HTR-8/SVneo (cell line): ENCODE measurements around the gene IL1RAPL2.
"Not testable (repeated sequence)": the region's sequence is repeated elsewhere in the genome, so short reads cannot be mapped to it uniquely, and the experiment has no call there.

ENCODE experiments used
- DNase-seq: peaks from one replicate; pipeline ENCODE4 v3.0.0; 2011; ENCODE audit warnings: low spot score, mixed read lengths; ENCODE audit not compliant: insufficient read length
- FAIRE-seq: peaks from 2 replicates; lab custom pipeline; 2011; peaks lifted over from hg19 to GRCh38; lab: Jason Lieb, UNC

IL1RAPL2 gene

DNA sequence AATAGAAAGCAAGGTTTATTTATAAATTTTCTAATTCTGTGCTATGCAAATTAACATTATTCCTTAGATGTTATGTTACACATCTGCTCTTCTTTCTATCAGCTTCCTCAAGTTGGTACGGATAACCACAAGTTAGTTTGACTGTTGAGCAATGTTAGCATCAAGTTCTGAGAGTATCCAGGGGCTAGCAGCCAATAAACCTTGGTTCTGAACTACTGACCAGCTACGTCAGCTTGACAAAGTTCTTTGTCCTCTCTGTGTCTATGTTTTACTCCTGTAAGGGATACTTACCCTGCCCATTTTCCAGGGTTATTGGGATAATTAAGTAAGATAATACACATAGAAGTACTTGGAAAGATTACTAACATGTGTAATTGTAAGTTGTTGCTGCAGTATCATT, 662.6 kb downstream of the IL1RAPL2 start:
- FAIRE-seq (no peak), DNase-seq (no peak)

DNA sequence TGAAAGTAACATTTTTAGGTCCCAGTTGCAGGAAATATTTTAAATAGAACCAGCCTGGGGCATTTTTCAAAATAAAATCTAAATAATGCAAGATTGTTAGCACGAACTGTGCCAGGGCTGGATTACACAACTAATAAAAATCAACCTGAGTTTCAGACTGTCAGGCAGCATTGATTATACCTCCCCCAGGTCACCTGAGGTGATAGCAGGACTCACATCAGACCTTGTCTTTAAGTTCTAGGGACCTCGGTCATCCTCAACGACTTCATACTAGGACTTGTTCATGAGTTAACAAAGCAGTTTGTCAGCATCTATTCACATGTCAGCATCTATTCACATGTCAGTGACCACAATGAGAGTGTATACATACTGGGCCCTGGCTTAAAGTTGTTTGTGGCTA, 663.1 kb downstream of the IL1RAPL2 start:
- DNase-seq, result no peak

DNA sequence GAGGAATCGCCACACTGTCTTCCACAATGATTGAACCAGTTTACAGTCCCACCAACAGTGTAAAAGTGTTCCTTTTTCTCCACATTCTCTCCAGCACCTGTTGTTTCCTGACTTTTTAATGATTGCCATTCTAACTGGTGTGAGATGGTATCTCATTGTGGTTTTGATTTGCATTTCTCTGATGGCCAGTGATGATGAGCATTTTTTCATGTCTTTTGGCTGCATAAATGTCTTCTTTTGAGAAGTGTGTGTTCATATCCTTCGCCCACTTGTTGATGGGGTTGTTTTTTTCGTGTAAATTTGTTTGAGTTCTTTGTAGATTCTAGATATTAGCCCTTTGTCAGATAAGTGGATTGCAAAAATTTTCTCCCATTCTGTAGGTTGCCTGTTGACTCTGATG, 671.4 kb downstream of the IL1RAPL2 start:
- not testable (repeated sequence) for FAIRE-seq, DNase-seq

More for the DNA sequence above, 663.1 kb downstream of the IL1RAPL2 start:
- no peak for FAIRE-seq

DNA sequence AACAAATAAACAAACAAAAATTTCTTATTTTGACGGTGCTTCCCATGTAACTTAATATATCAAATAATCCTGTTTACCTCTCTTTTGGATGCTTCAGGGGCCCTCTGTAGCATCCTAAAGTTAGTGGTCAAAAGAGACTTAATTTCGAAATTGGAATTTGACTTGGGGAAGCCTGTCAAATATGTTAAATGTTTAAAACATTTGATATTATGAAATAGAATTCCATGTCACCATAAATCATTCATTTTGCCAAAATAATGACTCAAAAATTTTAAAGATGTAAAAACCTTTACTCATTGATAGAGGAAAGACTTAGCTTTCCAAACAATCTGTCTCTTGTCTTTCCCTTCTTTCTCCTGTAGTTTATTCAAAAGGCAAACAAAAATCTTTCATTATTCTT, 675.1 kb downstream of the IL1RAPL2 start:
- DNase-seq (no peak), FAIRE-seq (no peak)

DNA sequence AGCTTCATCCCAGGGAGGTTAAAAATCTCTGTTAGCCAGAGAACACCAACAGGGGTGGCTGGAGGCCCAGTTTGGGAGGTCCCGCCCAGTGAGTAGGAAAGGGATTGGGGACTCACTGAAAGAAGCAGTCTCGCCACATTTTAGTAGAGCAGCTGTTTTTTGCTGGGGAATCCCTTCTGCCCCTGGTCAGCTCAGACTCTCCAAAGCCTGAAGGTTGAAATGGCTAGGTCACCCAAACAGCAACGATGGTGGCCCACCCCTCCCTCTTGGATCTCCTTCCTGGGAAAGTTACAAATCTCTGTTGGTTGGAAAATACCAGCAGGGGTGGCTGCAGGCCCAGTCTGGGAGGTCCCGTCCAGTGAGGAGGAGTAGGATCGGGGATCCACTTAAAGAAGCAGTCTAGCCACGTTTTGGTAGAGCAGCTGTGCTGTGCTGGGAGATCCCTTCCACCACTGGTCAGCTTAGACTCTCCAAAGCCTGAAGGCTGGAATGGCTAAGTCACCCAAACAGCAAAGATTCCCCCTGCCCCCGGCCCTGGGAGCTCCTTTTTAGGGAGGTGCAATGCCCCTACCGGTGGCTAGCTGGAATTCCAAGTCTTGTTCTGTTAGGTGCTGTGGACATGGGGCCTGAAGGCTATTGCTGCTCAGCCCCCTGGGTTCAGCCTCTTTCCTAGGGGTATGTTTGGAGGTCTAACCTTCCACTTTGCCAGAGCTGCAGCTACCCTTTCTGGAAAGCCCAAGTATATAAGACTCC, 694.5 kb downstream of the IL1RAPL2 start:
- FAIRE-seq, result no peak
- DNase-seq, result no peak

DNA sequence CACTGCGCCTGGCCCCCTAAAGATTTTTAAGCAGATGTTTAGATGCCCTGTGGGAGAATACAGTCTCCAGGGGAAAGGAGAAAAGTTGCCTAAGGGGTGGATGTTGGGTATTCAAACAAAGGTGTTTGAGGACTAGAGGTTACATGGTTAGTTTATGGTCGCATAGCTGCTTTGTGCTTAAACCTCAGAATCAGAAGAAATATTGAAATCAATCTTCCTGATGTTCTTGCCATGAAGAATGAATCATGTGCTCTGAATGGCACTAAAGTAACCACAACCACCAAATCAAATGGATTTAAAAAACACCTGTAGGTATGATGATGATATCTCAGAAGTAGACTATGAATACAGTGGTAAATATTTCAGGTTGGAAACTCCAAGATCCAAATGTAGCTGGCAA, 697.2 kb downstream of the IL1RAPL2 start:
- FAIRE-seq, result no peak

DNA sequence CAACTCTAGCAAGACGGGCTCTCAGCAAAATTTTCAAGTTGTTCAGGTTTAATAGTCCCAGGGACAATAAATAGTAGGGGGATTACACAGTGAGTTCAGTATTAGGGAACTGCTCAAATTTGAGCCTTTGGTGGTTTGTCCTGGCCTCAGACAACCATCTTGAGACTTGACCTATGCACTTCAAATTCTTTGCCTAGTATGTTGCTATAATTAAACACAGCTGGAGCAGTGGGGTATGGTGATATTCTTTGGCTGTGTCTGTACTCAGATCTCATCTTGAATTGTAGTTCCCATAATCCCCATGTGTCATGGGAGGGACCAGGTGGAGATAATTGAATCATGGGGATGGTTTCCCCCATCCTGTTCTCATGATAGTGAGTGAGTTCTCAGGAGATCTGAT, 697.8 kb downstream of the IL1RAPL2 start:
- no peak for DNase-seq
- no peak for FAIRE-seq

More for the DNA sequence above, 697.2 kb downstream of the IL1RAPL2 start:
- no peak for DNase-seq

DNA sequence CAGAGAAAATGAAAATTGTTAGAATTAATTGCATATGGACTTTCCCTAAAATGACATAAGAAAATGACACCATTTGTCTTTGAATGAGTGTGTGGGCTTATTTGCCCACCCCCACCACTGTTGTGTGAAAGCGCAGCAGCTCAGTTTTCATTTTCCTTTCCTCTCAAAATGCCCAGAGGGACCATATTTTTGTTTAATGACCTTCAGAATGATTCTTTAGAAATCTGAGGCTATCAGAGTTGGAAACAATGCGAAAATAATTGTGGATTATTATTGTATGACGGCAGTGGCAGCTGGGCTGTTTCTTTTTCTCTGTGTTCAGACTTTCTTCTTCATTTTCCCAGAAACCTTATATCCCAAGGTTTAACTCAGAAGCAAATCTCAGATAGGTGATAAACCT, 699.1 kb downstream of the IL1RAPL2 start:
- DNase-seq (no peak), FAIRE-seq (no peak)

DNA sequence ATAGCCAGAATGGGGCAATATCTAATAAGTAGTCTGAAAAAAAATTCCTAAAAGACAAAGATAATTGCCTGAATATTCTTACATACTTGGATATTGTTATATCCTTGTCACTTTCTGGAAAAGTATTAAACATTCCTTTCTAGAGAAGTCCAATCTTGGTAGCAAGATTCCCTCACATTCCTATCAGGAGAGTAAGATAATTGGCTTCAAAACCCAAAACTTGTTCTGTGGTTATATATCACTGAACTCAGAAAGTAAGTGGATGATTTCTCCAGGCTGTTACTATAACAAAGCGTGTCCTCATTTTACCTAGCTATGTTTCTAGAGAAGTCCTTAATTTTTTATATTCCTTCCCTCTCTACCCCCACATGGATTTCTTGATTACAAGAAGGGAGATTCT, 700.5 kb downstream of the IL1RAPL2 start:
- no peak for DNase-seq
- no peak for FAIRE-seq

DNA sequence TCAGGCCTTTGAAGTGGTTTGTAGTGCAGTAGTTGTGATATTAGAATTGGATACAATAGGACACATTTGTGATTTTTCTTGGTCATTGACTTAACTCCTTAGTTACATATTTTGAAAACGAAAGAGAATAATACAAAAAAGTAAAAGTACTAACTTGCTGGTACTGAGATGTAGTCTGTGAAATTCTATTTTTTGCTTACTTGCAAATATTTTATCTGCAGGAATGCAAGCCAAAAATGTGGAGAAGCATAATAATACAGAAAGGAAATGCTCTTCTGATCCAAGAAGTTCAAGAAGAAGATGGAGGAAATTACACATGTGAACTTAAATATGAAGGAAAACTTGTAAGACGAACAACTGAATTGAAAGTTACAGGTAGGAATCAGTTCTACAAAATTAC, 701.2 kb downstream of the IL1RAPL2 start:
- DNase-seq, result no peak
- no peak for FAIRE-seq

DNA sequence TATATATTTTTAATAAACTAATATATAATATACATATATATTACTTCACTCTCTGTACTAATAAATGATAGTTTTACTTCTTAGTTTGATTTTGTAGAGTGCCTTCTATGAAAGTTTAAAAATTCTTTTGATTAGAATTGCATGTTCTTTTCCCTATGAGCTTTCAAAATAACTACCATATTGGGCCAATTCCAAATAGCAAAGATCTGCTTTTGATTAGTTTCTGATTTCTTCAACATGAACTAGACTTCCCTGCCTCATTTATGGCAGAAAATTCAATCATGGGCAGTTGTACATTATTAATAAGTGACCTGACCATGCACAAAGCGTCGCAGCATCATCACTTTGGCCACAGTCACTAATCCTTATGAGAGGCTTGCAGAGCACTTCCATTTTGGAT, 703.4 kb downstream of the IL1RAPL2 start:
- no peak for FAIRE-seq

DNA sequence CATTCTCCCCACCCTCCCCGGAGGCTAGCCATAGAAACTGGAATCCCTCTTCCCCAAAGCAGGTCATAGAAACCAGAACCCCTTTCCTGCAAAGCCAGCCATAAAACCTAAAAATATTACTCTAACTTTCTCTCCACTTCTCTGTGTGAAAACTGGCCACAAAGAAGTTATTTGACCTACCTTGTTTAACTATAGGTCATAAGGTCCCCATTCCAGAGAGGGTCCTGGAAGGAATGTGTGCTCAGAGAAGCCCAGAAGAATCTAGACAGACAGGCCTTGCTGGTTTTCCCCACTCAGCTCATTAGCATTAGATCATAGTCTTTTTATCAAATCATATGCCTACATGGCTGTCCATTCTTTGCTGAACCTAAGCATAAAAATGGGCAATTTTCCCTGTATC, 707.3 kb downstream of the IL1RAPL2 start:
- DNase-seq, result no peak
- FAIRE-seq, result no peak

More for the DNA sequence above, 703.4 kb downstream of the IL1RAPL2 start:
- DNase-seq, result no peak

DNA sequence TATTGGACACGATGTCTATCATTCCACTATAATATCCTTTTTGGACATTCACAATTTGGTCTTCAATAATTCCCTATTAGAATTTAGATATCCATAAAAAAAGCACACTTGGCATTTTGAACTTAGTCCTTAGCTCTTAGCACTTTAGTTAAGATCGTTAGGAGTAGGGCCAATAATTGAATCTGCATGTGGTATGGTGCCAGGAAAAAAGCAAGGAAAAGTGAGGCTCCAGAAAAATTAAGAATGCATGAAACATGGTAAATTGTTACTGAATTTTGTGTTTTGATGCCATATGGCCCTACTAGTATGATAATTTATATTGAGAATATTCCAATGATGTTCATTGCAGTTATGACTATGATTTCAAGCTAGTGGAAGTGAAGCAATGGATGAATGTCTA, 708.1 kb downstream of the IL1RAPL2 start:
- DNase-seq (no peak), FAIRE-seq (no peak)

DNA sequence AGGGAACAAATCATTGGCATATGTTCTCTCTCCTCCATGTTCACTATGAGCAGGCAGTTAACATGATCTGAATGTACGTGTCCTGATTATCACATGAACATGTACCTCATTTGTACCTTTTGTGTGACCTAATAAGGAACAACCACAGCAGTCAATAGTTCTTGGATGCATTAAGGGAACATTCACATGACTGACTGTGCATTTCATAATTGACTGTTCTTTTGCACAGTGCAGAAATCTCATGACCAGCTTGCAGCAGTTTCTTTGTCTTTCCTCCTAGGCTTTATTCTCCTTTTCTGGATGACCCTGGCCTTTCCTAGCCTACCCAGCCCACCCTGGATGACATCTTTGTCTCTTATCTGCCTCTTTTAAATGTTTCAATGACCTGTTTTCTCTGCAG, 711.1 kb downstream of the IL1RAPL2 start:
- FAIRE-seq (no peak), DNase-seq (no peak)

DNA sequence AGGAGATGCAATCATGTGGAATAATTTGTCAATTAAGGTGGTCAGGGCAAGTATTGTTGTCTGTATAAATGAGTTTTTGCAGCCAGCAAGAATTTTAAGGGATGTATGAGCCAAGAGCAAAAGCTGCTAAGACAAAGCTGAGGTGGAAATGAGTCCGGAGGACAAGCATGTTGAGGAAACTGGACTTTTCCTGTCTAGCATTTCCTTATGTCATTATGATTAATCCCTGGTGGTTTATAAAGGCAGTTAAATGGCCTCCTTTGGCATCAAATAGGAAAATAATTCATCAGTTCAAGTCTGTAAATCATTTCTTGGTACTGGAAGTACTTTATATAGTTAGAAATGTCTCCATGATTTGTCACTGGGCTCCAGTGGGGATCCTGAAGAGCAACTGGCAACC, 716.1 kb downstream of the IL1RAPL2 start:
- FAIRE-seq (no peak), DNase-seq (no peak)

DNA sequence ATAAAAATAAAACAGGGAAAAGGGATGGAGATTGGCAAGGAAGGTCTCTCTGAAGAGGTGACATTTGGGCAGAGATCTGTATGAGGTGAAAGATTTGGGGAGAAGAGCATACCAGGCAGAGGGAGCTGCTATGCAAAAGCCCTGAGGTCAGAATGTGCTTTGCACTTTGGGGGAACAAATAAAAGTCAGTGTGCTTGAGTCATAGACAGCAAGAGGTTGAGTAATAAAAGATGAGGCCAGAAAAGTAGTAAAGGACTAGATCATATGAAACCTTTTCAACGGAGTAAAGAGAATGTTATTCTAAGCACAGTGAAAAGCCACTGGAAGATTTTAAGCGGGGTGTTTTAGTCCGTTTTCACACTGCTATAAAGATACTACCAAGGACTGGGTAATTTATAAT, 731.0 kb downstream of the IL1RAPL2 start:
- no peak for DNase-seq
- FAIRE-seq, result no peak

DNA sequence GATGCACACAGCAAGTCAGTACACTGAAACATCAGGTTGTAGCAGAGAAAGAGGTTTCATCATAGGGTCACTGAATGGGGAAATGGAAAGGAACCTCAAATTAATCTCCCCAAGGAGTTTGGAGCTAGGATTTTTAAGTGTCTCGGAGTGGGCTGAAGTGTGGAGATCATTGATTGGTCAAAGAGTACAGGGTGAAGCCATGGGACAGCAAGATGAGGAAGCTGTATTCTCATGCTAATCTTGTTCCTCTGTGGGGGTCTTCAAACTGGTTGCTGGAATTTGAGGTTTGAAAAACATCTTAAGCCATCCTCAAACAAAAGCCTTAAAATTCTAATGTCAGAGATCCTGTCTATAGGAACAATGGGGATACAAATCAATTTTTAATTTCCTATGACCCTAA, 733.3 kb downstream of the IL1RAPL2 start:
- no peak for FAIRE-seq

DNA sequence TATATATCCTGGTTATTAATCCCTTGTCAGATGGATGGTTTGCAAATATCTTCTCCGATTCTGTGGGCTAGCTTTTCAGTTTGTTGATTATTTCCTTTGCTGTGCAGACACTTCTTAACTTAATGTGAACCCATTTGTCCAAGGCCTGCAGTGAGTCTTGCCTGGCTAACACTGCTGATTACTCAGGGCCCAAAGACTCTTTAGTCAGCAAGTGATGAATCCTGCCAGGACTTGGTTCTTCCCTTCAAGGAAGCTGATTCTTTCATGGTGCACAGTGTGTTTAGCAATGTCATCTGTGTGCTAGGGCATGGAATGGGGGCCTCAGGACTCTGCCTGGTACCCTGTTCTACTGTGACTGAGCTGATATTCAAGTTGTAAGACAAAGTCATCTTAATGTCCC, 736.2 kb downstream of the IL1RAPL2 start:
- DNase-seq (no peak), FAIRE-seq (no peak)

More for the DNA sequence above, 733.3 kb downstream of the IL1RAPL2 start:
- DNase-seq, result no peak

DNA sequence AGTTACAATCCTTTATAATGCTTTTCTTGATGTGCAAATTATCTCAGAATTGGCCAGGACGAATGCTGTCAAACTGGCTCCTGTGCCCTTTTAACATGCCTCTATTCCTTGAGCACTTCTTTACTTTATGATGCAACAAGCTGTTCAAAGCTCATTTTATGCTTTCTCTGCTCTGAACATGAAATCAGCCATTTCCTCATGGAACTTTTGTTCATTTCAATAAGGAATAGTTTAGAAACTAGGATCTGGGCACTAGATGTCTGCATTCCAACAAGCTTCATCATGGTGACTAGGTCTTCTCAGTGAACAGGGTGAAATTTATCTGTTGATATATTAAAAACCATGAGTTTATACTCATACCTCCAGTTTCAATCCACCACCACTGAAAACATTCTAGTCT, 741.8 kb downstream of the IL1RAPL2 start:
- no peak for DNase-seq
- FAIRE-seq, result no peak

DNA sequence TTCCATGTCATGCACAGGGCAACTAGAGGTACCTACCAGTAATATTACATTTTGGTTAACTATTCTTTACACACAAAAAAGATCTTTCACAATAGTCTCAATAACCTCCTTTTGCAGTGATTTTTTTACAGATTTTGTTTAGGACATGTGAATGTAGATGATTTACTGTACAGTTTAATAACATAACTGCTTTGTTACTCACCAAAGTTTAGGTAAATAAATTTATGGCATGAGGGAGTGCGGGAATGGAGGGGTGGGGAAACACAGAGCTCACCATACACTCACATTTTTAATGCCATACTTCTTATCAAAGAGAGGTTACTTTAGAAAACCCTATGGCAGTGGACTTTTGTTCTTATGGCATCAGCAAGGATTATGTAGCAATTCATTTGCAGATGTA, 747.6 kb downstream of the IL1RAPL2 start:
- FAIRE-seq, result no peak
- DNase-seq, result no peak

DNA sequence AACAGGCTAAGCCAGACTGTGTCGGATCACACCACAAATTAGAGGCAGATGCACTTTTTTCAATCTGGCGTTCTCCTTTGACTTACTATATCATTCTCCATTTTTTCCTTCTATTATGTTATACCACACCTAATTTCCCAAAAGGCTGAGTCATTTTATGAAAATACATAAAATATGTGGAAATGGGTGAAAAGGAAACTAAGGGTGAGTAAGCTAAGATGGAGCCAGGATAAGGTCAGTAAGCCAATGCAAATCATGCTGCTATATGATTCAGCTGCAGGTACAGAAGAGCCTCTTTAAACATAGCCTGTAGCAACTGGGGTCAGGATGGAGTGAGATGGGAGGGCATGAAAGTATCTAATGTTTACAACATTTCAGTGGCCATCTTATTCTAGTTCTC, 748.5 kb downstream of the IL1RAPL2 start:
- DNase-seq, result no peak

DNA sequence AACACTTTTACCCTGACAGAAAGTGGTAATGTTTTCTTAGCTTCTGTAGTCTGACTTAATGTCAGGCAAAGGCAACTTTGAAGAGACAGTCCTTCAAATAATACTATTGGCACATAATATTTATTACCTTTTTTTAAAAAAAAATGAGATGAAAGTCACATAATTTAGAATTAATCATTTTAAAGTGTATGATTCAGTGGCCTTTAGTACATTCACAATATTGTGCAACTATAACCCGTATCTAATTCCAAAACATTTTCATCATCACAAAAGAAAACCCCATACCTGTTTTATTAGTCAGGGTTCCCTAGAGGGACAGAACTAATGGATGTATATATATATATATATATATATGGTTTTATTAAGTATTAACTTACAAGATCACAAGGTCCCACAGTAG, 749.2 kb downstream of the IL1RAPL2 start:
- FAIRE-seq, result no peak
- DNase-seq, result no peak

More for the DNA sequence above, 748.5 kb downstream of the IL1RAPL2 start:
- FAIRE-seq, result no peak
